Measurements from ENCODE around the gene FCER2. TPM values are rescaled to one million over a fixed set of nuclear protein-coding genes. Genes with fewer than 3 reads are reported as not detected.

The FCER2 gene
- total and polyA plus RNA-seq, 2 of the 13 experiments (the other 11 are each of a cell fraction or from before 2014, with no cell fraction given) = not detected

- H3K4me2 ChIP-seq (ENCODE audit: low read depth, low read length) = no peak overlapping the region
- no peak for DNase-seq (ENCODE audit: low spot score)
- no peaks in the 10 kb centered on the region for H3K36me3 ChIP-seq (replicated peaks in 1 of 2; ENCODE audit: control insufficient read depth in 1 of 2, insufficient read depth in 2 of 2, low read length in 2 of 2)
- no peaks in the 10 kb centered on the region for H3K9me3 ChIP-seq (ENCODE audit: low read length)
- no peak overlapping the region for H3K9ac ChIP-seq (ENCODE audit: insufficient read depth, low read depth, low read length)
- H3K4me1 ChIP-seq (ENCODE audit: insufficient read depth, low read length) = peaks cover 10% of the 10 kb centered on the region; the same call in 1 of the 2 replicates
- H3K27ac ChIP-seq (ENCODE audit: extremely low read length, insufficient read depth, low read length) = no peak overlapping the region
- H4K20me1 ChIP-seq (ENCODE audit: insufficient read depth, low read length) = no peaks in the 10 kb centered on the region
- H3K79me2 ChIP-seq (ENCODE audit: insufficient read depth, low read length) = no peaks in the 10 kb centered on the region
- 45% methylated on average over 2 of the region's 2 CpGs for WGBS (ENCODE audit: low lambda C conversion rate)
- CTCF ChIA-PET (ENCODE audit: low intra/inter-chr PET ratio, low total read pairs) = no interaction called here
- ATAC-seq = no peak
- in situ Hi-C loops (cut with HindIII; ENCODE audit: extremely low pct_ligation_motif_present, low pct_unique_long_range_greater_than_20kb) = no loop called here
- FAIRE-seq = no peak
- H3K27me3 ChIP-seq (ENCODE audit: control insufficient read depth in 1 of 2, insufficient read depth in 2 of 2, low read length in 2 of 2) = peaks cover 3 to 20% of the 10 kb centered on the region in 2 experiments; a peak in 2 of 5 replicates
- intact Hi-C loops (cut with micrococcal nuclease; ENCODE audit: unreplicated experiment) = no loop called here
- TF ChIP-seq IRF9 (CRISPR knock-in tag; IDR thresholded peaks at IDR 0.05; ENCODE audit: borderline replicate concordance) = no peak
- no peak for TF ChIP-seq THYN1 (CRISPR knock-in tag; IDR thresholded peaks at IDR 0.05; ENCODE audit: borderline replicate concordance, low read depth)
- TF ChIP-seq FOXO1 (CRISPR knock-in tag; IDR thresholded peaks at IDR 0.05) = no peak
- no peak for TF ChIP-seq ZFP1 (CRISPR knock-in tag; IDR thresholded peaks at IDR 0.05)
- TF ChIP-seq HNF1A (IDR thresholded peaks at IDR 0.05; ENCODE audit: low read depth) = no peak
- TF ChIP-seq HNF1A (CRISPR knock-in tag; IDR thresholded peaks at IDR 0.05; ENCODE audit: borderline replicate concordance) = no peak
- no peak for TF ChIP-seq ZBTB7B (CRISPR knock-in tag; IDR thresholded peaks at IDR 0.05)
- TF ChIP-seq TP53 (CRISPR knock-in tag; conservative IDR thresholded peaks at IDR 0.05) = no peak
- no peak for TF ChIP-seq GABPA (IDR thresholded peaks at IDR 0.05; ENCODE audit: low read depth, low read length)
- no peak for TF ChIP-seq GABPA (CRISPR knock-in tag; IDR thresholded peaks at IDR 0.05; ENCODE audit: low read depth)
- no peak for TF ChIP-seq MIXL1 (CRISPR knock-in tag; IDR thresholded peaks at IDR 0.05)
- no peak for TF ChIP-seq ATF3 (CRISPR knock-in tag; IDR thresholded peaks at IDR 0.05)
- TF ChIP-seq HDAC6 (IDR thresholded peaks at IDR 0.05; ENCODE audit: low read depth, low read length) = no peak
- TF ChIP-seq RARA (CRISPR knock-in tag; IDR thresholded peaks at IDR 0.05) = no peak
- TF ChIP-seq ZBTB3 (CRISPR knock-in tag; IDR thresholded peaks at IDR 0.05; ENCODE audit: borderline replicate concordance, low read depth) = no peak
- no peak for TF ChIP-seq ZFX (CRISPR knock-in tag; IDR thresholded peaks at IDR 0.05; ENCODE audit: low read depth)
- TF ChIP-seq ZNF550 (CRISPR knock-in tag; IDR thresholded peaks at IDR 0.05; ENCODE audit: borderline replicate concordance) = no peak
- TF ChIP-seq ZNF18 (CRISPR knock-in tag; IDR thresholded peaks at IDR 0.05; ENCODE audit: insufficient replicate concordance) = no peak
- no peak for TF ChIP-seq ZNF496 (CRISPR knock-in tag; IDR thresholded peaks at IDR 0.05; ENCODE audit: insufficient replicate concordance)
- TF ChIP-seq MBD4 (IDR thresholded peaks at IDR 0.05; ENCODE audit: borderline replicate concordance, low read length) = no peak
- no TSS peak for BruUV-seq (replicated peaks)
- no peak overlapping the region for H3K4me3 ChIP-seq (replicated peaks in 1 of 3; ENCODE audit: insufficient read depth in 1 of 3, low read depth in 2 of 3, low read length in 3 of 3)
- POLR2A ChIA-PET = no interaction called here
- no peak overlapping the region for H2AFZ ChIP-seq (ENCODE audit: low read length)
Observed at GRCh38 chr19:7739211-7739755, 37.4 kb upstream of the FCER2 start.
